Measurements from ENCODE around the gene CRHR2. TPM values are rescaled to one million over a fixed set of nuclear protein-coding genes. Genes with fewer than 3 reads are reported as not detected.

CRHR2 gene
- total and polyA plus RNA-seq, 2 of the 13 experiments (the other 11 are each of a cell fraction or from before 2014, with no cell fraction given): not detected

DNA sequence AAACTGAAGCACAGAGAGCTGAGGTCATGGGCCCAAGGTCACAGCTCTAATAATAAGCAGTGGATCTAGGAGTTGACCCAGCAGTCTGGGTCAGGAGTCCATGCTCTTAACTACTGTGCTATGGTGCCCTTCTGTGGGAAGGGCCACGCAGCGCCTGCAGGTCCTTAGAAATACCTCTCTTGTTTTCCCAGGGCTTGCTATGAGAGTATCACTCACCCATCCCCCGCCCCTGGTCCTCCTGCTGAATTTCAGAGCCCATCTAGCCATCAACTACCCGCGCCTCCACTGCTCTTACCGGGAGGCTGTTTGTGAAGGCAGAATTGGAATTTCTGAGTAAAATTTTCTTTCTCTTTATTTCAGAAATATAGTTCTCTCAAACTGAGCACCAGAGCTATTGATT is 27.3 kb upstream of the CRHR2 start:
- intact Hi-C loops (cut with micrococcal nuclease; ENCODE audit: unreplicated experiment): no loop called here
- BruUV-seq (replicated peaks): no TSS peak
- ChIA-PET POLR2A (no interaction called here), CTCF (ENCODE audit: low intra/inter-chr PET ratio, low total read pairs) (no interaction called here)
- TF ChIP-seq SSRP1 (CRISPR knock-in tag; IDR thresholded peaks at IDR 0.05) (no peak), ZNF839 (CRISPR knock-in tag; IDR thresholded peaks at IDR 0.05; ENCODE audit: borderline replicate concordance) (no peak), THYN1 (CRISPR knock-in tag; IDR thresholded peaks at IDR 0.05; ENCODE audit: borderline replicate concordance, low read depth) (no peak), SKI (IDR thresholded peaks at IDR 0.05; ENCODE audit: partially characterized antibody) (no peak), BORCS8-MEF2B (CRISPR knock-in tag; IDR thresholded peaks at IDR 0.05) (no peak)
- in situ Hi-C loops (cut with HindIII; ENCODE audit: extremely low pct_ligation_motif_present, low pct_unique_long_range_greater_than_20kb): no loop called here
- Histone ChIP-seq H3K4me2 (ENCODE audit: low read depth, low read length) (no peak overlapping the region), H3K27me3 (ENCODE audit: control insufficient read depth in 1 of 2, insufficient read depth in 2 of 2, low read length in 2 of 2) (peaks cover 4 to 8% of the 10 kb centered on the region in 2 experiments; a peak in 3 of 5 replicates), H3K79me2 (ENCODE audit: insufficient read depth, low read length) (no peaks in the 10 kb centered on the region), H3K27ac (ENCODE audit: extremely low read length, insufficient read depth, low read length) (no peak overlapping the region), H3K9me3 (ENCODE audit: low read length) (no peaks in the 10 kb centered on the region), H3K9ac (ENCODE audit: insufficient read depth, low read depth, low read length) (no peak overlapping the region), H2AFZ (ENCODE audit: low read length) (no peak overlapping the region), H3K36me3 (replicated peaks in 1 of 2; ENCODE audit: control insufficient read depth in 1 of 2, insufficient read depth in 2 of 2, low read length in 2 of 2) (no peaks in the 10 kb centered on the region), H3K4me3 (replicated peaks in 1 of 3; ENCODE audit: insufficient read depth in 1 of 3, low read depth in 2 of 3, low read length in 3 of 3) (no peak overlapping the region), H3K4me1 (ENCODE audit: insufficient read depth, low read length) (0 out of 2 replicates have a peak, but pooled peaks cover 7% of the 10 kb centered on the region), H4K20me1 (ENCODE audit: insufficient read depth, low read length) (no peaks in the 10 kb centered on the region)
- 22% methylated on average over 6 of the region's 6 CpGs for WGBS (ENCODE audit: low lambda C conversion rate)
- FAIRE-seq (no peak), ATAC-seq (no peak), DNase-seq (ENCODE audit: low spot score) (no peak)

DNA sequence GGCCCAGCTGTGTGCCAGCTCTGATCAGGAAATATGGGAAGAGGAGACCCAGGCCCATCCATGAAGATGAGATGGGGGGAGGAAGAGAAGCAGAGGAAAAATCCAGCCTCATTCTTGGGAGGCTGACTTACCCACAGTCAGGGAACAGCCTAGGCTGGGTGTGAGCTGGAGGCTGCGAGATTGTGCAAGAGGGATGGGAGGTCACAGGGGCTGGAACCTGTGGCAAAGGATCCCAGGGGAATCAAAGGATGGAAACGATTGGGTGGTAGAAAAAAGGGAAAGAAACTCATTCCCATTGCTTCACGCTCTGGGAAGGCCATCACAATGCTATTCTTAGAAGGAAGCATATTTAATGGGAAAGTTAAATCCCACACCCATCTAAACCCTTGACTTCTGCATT is 26.7 kb upstream of the CRHR2 start:
- no peaks in the 10 kb centered on the region for H3K9me3 ChIP-seq (ENCODE audit: low read length)
- H3K27ac ChIP-seq (ENCODE audit: extremely low read length, insufficient read depth, low read length): no peak overlapping the region
- H3K4me1 ChIP-seq (ENCODE audit: insufficient read depth, low read length): 0 out of 2 replicates have a peak, but pooled peaks cover 7% of the 10 kb centered on the region
- BruUV-seq (replicated peaks): no TSS peak
- no peaks in the 10 kb centered on the region for H3K79me2 ChIP-seq (ENCODE audit: insufficient read depth, low read length)
- ATAC-seq (no peak), FAIRE-seq (no peak), DNase-seq (ENCODE audit: low spot score) (no peak)
- no peaks in the 10 kb centered on the region for H4K20me1 ChIP-seq (ENCODE audit: insufficient read depth, low read length)
- intact Hi-C loops (cut with micrococcal nuclease; ENCODE audit: unreplicated experiment): no loop called here
- ChIA-PET POLR2A (no interaction called here), CTCF (ENCODE audit: low intra/inter-chr PET ratio, low total read pairs) (no interaction called here)
- H3K4me3 ChIP-seq (replicated peaks in 1 of 3; ENCODE audit: insufficient read depth in 1 of 3, low read depth in 2 of 3, low read length in 3 of 3): no peak overlapping the region
- TF ChIP-seq ZNF782 (CRISPR knock-in tag; IDR thresholded peaks at IDR 0.05; ENCODE audit: borderline replicate concordance): no peak
- TF ChIP-seq ZC3H4 (CRISPR knock-in tag; IDR thresholded peaks at IDR 0.05; ENCODE audit: borderline replicate concordance): no peak
- no peak for TF ChIP-seq ZNF496 (CRISPR knock-in tag; IDR thresholded peaks at IDR 0.05; ENCODE audit: insufficient replicate concordance)
- peak; percentile 49 for TF ChIP-seq CEBPB (IDR thresholded peaks at IDR 0.05; ENCODE audit: borderline replicate concordance, low read depth, low read length)
- TF ChIP-seq, protein P1, sequence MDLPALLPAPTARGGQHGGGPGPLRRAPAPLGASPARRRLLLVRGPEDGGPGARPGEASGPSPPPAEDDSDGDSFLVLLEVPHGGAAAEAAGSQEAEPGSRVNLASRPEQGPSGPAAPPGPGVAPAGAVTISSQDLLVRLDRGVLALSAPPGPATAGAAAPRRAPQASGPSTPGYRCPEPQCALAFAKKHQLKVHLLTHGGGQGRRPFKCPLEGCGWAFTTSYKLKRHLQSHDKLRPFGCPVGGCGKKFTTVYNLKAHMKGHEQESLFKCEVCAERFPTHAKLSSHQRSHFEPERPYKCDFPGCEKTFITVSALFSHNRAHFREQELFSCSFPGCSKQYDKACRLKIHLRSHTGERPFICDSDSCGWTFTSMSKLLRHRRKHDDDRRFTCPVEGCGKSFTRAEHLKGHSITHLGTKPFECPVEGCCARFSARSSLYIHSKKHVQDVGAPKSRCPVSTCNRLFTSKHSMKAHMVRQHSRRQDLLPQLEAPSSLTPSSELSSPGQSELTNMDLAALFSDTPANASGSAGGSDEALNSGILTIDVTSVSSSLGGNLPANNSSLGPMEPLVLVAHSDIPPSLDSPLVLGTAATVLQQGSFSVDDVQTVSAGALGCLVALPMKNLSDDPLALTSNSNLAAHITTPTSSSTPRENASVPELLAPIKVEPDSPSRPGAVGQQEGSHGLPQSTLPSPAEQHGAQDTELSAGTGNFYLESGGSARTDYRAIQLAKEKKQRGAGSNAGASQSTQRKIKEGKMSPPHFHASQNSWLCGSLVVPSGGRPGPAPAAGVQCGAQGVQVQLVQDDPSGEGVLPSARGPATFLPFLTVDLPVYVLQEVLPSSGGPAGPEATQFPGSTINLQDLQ (CRISPR knock-in tag; IDR thresholded peaks at IDR 0.05): no peak
- WGBS (ENCODE audit: low lambda C conversion rate): 13% methylated on average over 3 of the region's 3 CpGs
- no peak overlapping the region for H3K9ac ChIP-seq (ENCODE audit: insufficient read depth, low read depth, low read length)
- no peak overlapping the region for H3K4me2 ChIP-seq (ENCODE audit: low read depth, low read length)
- no peaks in the 10 kb centered on the region for H3K36me3 ChIP-seq (replicated peaks in 1 of 2; ENCODE audit: control insufficient read depth in 1 of 2, insufficient read depth in 2 of 2, low read length in 2 of 2)
- in situ Hi-C loops (cut with HindIII; ENCODE audit: extremely low pct_ligation_motif_present, low pct_unique_long_range_greater_than_20kb): no loop called here
- H2AFZ ChIP-seq (ENCODE audit: low read length): no peak overlapping the region
- peaks cover 4 to 8% of the 10 kb centered on the region in 2 experiments; a peak in 3 of 5 replicates for H3K27me3 ChIP-seq (ENCODE audit: control insufficient read depth in 1 of 2, insufficient read depth in 2 of 2, low read length in 2 of 2)
